Neural crest cell (in vitro differentiated cells): ENCODE results near the gene HLA-F. TPM values are rescaled to one million over a fixed set of nuclear protein-coding genes. Genes with fewer than 3 reads are reported as not detected.

Source experiments
- DNase-seq: peaks from one replicate; pipeline ENCODE4 v3.0.0; 2021; ENCODE audit warnings: low read depth, mixed read lengths, low spot score
- H3K27ac Mint-ChIP-seq: one replicate; pipeline ENCODE4 v1.8.0; 2021; ENCODE audit warnings: mild to moderate bottlenecking, mixed read lengths; ENCODE audit not compliant: unreplicated experiment
- H3K27me3 Mint-ChIP-seq: 2 replicates; pipeline ENCODE4 v1.8.0; 2021; ENCODE audit warnings: low read depth, mild to moderate bottlenecking, mixed read lengths
- H3K36me3 Mint-ChIP-seq: 2 replicates; pipeline ENCODE4 v1.8.0; 2021; ENCODE audit warnings: low read depth, mild to moderate bottlenecking, mixed read lengths
- H3K4me1 Mint-ChIP-seq: 2 replicates; pipeline ENCODE4 v1.8.0; 2021; ENCODE audit warnings: mixed read lengths
- H3K4me3 Mint-ChIP-seq: one replicate; pipeline ENCODE4 v1.8.0; 2021; ENCODE audit warnings: mild to moderate bottlenecking, mixed read lengths
- H3K9me3 Mint-ChIP-seq: 2 replicates; pipeline ENCODE4 v1.8.0; 2021; ENCODE audit warnings: mixed read lengths
- CTCF ChIP-seq: fragments of 200-600 bp; sonication (generic); conservative IDR thresholded peaks from 2 replicates; pipeline ENCODE4 v1.5.0; 2021; ENCODE audit warnings: antibody characterized with exemption, mild to moderate bottlenecking
- total RNA-seq: library from RNA; stranded (reverse); gene quantifications from 2 replicates; pipeline ENCODE4 v1.2.1, GENCODE V29; 2021

Gene HLA-F
- total RNA-seq, 1 donor from 2014 or later = 0.98 TPM

- no peak for TF ChIP-seq CTCF
- no peak for DNase-seq
These were observed 18.4 kb downstream of the HLA-F start for GRCh38 chr6:29741592-29741991.

GRCh38 chr6:29742127-29742526, 18.9 kb downstream of the HLA-F start:
- no peak for DNase-seq
- H3K36me3 Mint-ChIP-seq = no peaks in the 10 kb centered on the region
- H3K4me3 Mint-ChIP-seq = no peak overlapping the region
- TF ChIP-seq CTCF = no peak
- H3K4me1 Mint-ChIP-seq = no peaks in the 10 kb centered on the region
- H3K27ac Mint-ChIP-seq = peak overlapping the region; percentile 19
- H3K9me3 Mint-ChIP-seq = no peaks in the 10 kb centered on the region
- peaks cover 61% of the 10 kb centered on the region for H3K27me3 Mint-ChIP-seq

More at GRCh38 chr6:29741592-29741991, 18.4 kb downstream of the HLA-F start:
- Mint-ChIP-seq H3K4me3 (no peak overlapping the region), H3K4me1 (no peaks in the 10 kb centered on the region), H3K27me3 (peaks cover 61% of the 10 kb centered on the region), H3K36me3 (no peaks in the 10 kb centered on the region), H3K9me3 (no peaks in the 10 kb centered on the region), H3K27ac (peak overlapping the region; percentile 19)

GRCh38 chr6:29743025-29743424, 19.8 kb downstream of the HLA-F start:
- Mint-ChIP-seq H3K36me3 (no peaks in the 10 kb centered on the region), H3K27ac (no peak overlapping the region), H3K9me3 (no peaks in the 10 kb centered on the region), H3K4me1 (peaks cover 3% of the 10 kb centered on the region), H3K4me3 (no peak overlapping the region), H3K27me3 (peaks cover 64% of the 10 kb centered on the region)
- TF ChIP-seq CTCF = no peak
- DNase-seq = no peak

- no peak for DNase-seq
- Mint-ChIP-seq H3K9me3 (no peaks in the 10 kb centered on the region), H3K27me3 (peaks cover 65% of the 10 kb centered on the region), H3K4me1 (peaks cover 8% of the 10 kb centered on the region), H3K4me3 (no peak overlapping the region), H3K27ac (no peak overlapping the region), H3K36me3 (no peaks in the 10 kb centered on the region)
- TF ChIP-seq CTCF = no peak
These were observed 20.3 kb downstream of the HLA-F start for GRCh38 chr6:29743568-29743967.

GRCh38 chr6:29744131-29744530, 20.9 kb downstream of the HLA-F start:
- Mint-ChIP-seq H3K27ac (no peak overlapping the region), H3K4me3 (no peak overlapping the region), H3K9me3 (no peaks in the 10 kb centered on the region), H3K36me3 (no peaks in the 10 kb centered on the region), H3K4me1 (peaks cover 12% of the 10 kb centered on the region), H3K27me3 (peaks cover 65% of the 10 kb centered on the region)
- no peak for DNase-seq
- no peak for TF ChIP-seq CTCF

- Mint-ChIP-seq H3K27me3 (peaks cover 65% of the 10 kb centered on the region), H3K36me3 (no peaks in the 10 kb centered on the region), H3K4me3 (no peak overlapping the region), H3K27ac (no peak overlapping the region), H3K4me1 (peaks cover 17% of the 10 kb centered on the region), H3K9me3 (no peaks in the 10 kb centered on the region)
- no peak for DNase-seq
- TF ChIP-seq CTCF = no peak
These were observed 21.4 kb downstream of the HLA-F start for GRCh38 chr6:29744621-29745020.
